Measurements from ENCODE around the gene RWDD2A. TPM values are rescaled to one million over a fixed set of nuclear protein-coding genes. Genes with fewer than 3 reads are reported as not detected.

Gene RWDD2A
- total RNA-seq, 3 donors from 2014 or later, result 1.9 to 3.4 (median 2.5) TPM

GRCh38 chr6:83218646-83219045 is 25.5 kb downstream of the RWDD2A start:
- Histone ChIP-seq H3K4me1 (ENCODE audit: low read depth) (no peaks in the 10 kb centered on the region), H3K9me3 (no peaks in the 10 kb centered on the region), H3K4me3 (no peak overlapping the region), H3K36me3 (ENCODE audit: low read depth) (no peaks in the 10 kb centered on the region)
- no peak for TF ChIP-seq CTCF (IDR thresholded peaks at IDR 0.05)
- intact Hi-C loops (cut with DNase I, micrococcal nuclease), result no loop called here
- ATAC-seq (no peak), DNase-seq (no peak)

GRCh38 chr6:83220121-83220520 is 27.0 kb downstream of the RWDD2A start:
- ATAC-seq (no peak), DNase-seq (no peak)
- intact Hi-C loops (cut with DNase I, micrococcal nuclease), result loop anchor here (5.0 to 10.0 kb wide), 2 partner anchors 292 to 295 kb away; partner anchors contain the start of gene PRSS35 (in 2 of the 2)
- no peak for TF ChIP-seq CTCF (IDR thresholded peaks at IDR 0.05)
- no peaks in the 10 kb centered on the region for H3K36me3 ChIP-seq (ENCODE audit: low read depth)
- no peaks in the 10 kb centered on the region for H3K4me1 ChIP-seq (ENCODE audit: low read depth)
- no peak overlapping the region for H3K4me3 ChIP-seq
- no peaks in the 10 kb centered on the region for H3K9me3 ChIP-seq

- Histone ChIP-seq H3K36me3 (ENCODE audit: low read depth) (no peaks in the 10 kb centered on the region), H3K9me3 (no peaks in the 10 kb centered on the region), H3K4me1 (ENCODE audit: low read depth) (no peaks in the 10 kb centered on the region), H3K4me3 (no peak overlapping the region)
- no peak for DNase-seq
- no peak for TF ChIP-seq CTCF (IDR thresholded peaks at IDR 0.05)
- ATAC-seq, result no peak
- intact Hi-C loops (cut with DNase I, micrococcal nuclease), result loop anchor here (5.0 to 10.0 kb wide), 2 partner anchors 291 to 294 kb away; partner anchors contain the start of gene PRSS35 (in 2 of the 2)
Measured at GRCh38 chr6:83221276-83221675, 28.1 kb downstream of the RWDD2A start.

- no peak for DNase-seq
- H3K9me3 ChIP-seq, result no peaks in the 10 kb centered on the region
- no peaks in the 10 kb centered on the region for H3K4me1 ChIP-seq (ENCODE audit: low read depth)
- H3K4me3 ChIP-seq, result no peak overlapping the region
- no peak for ATAC-seq
- no peaks in the 10 kb centered on the region for H3K36me3 ChIP-seq (ENCODE audit: low read depth)
- intact Hi-C loops (cut with DNase I, micrococcal nuclease), result loop anchor here (5.0 to 10.0 kb wide), 2 partner anchors 290 to 293 kb away; partner anchors contain the start of gene PRSS35 (in 2 of the 2)
- TF ChIP-seq CTCF (IDR thresholded peaks at IDR 0.05), result no peak
Measured at GRCh38 chr6:83221889-83222479, 28.8 kb downstream of the RWDD2A start.

GRCh38 chr6:83226517-83226916 is 33.4 kb downstream of the RWDD2A start:
- Histone ChIP-seq H3K4me1 (ENCODE audit: low read depth) (no peaks in the 10 kb centered on the region), H3K36me3 (ENCODE audit: low read depth) (no peaks in the 10 kb centered on the region), H3K9me3 (no peaks in the 10 kb centered on the region), H3K4me3 (no peak overlapping the region)
- intact Hi-C loops (cut with DNase I, micrococcal nuclease), result loop anchor here in 1 of 2 donors (10.0 kb wide), 1 partner anchor 288 kb away; the partner anchor contains the start of gene PRSS35
- no peak for DNase-seq
- no peak for ATAC-seq
- no peak for TF ChIP-seq CTCF (IDR thresholded peaks at IDR 0.05)

Data from mucosa of descending colon (tissue), 3 donors.